Measurements from ENCODE around the gene SLC25A18.
A peak's percentile ranks its signal among the peaks of the same experiment; 100 is the strongest.

SLC25A18 gene

GRCh38 chr22:17597217-17597616, 33.9 kb downstream of the SLC25A18 start:
- H2BK15ac ChIP-seq (replicated peaks; ENCODE audit: low read depth): no peak overlapping the region
- no peak for DNase-seq
- no peak overlapping the region for H4K8ac ChIP-seq (ENCODE audit: low read depth, low read length)
- H3K27me3 ChIP-seq (ENCODE audit: insufficient read depth, low read length, poor library complexity): no peaks in the 10 kb centered on the region
- H3K36me3 ChIP-seq (ENCODE audit: control insufficient read depth, insufficient read depth, low read length): peaks cover 25% of the 10 kb centered on the region
- no peak overlapping the region for H3K9ac ChIP-seq (ENCODE audit: low read length)
- H3K4me3 ChIP-seq (ENCODE audit: low read length): no peak overlapping the region
- no peak overlapping the region for H3K4me2 ChIP-seq (ENCODE audit: low read length)
- no peak overlapping the region for H2BK120ac ChIP-seq (ENCODE audit: low read depth, low read length)
- no peak overlapping the region for H2BK5ac ChIP-seq (ENCODE audit: low read length)
- WGBS (ENCODE audit: extremely low coverage, insufficient coverage, low lambda C conversion rate): no CpG with 5 or more reads among the region's 2 CpGs
- no peaks in the 10 kb centered on the region for H3K79me1 ChIP-seq (ENCODE audit: low read length)
- no peak overlapping the region for H3K4ac ChIP-seq (ENCODE audit: low read depth, low read length)
- H3K18ac ChIP-seq (ENCODE audit: low read length): no peak overlapping the region
- H2AK5ac ChIP-seq (ENCODE audit: low read length): no peak overlapping the region
- no peak overlapping the region for H3K27ac ChIP-seq (ENCODE audit: low read depth, low read length)
- H4K5ac ChIP-seq (ENCODE audit: low read length): no peak overlapping the region
- H3K79me2 ChIP-seq (ENCODE audit: control insufficient read depth, insufficient read depth, low read length): no peaks in the 10 kb centered on the region
- no peaks in the 10 kb centered on the region for H3K4me1 ChIP-seq (ENCODE audit: control insufficient read depth, low read depth, low read length)
- H3K56ac ChIP-seq (ENCODE audit: low read length): no peak overlapping the region
- H3K23ac ChIP-seq (ENCODE audit: low read length): no peak overlapping the region

- H2BK5ac ChIP-seq (ENCODE audit: low read length): no peak overlapping the region
- no peak overlapping the region for H2AK5ac ChIP-seq (ENCODE audit: low read length)
- H3K4me2 ChIP-seq (ENCODE audit: low read length): no peak overlapping the region
- no peak overlapping the region for H2BK15ac ChIP-seq (replicated peaks; ENCODE audit: low read depth)
- no peak overlapping the region for H4K5ac ChIP-seq (ENCODE audit: low read length)
- H3K27me3 ChIP-seq (ENCODE audit: insufficient read depth, low read length, poor library complexity): no peaks in the 10 kb centered on the region
- no peak overlapping the region for H3K9ac ChIP-seq (ENCODE audit: low read length)
- H3K4ac ChIP-seq (ENCODE audit: low read depth, low read length): no peak overlapping the region
- no peak overlapping the region for H3K56ac ChIP-seq (ENCODE audit: low read length)
- no peaks in the 10 kb centered on the region for H3K79me1 ChIP-seq (ENCODE audit: low read length)
- peaks cover 23% of the 10 kb centered on the region for H3K36me3 ChIP-seq (ENCODE audit: control insufficient read depth, insufficient read depth, low read length)
- H3K4me1 ChIP-seq (ENCODE audit: control insufficient read depth, low read depth, low read length): no peaks in the 10 kb centered on the region
- no CpG with 5 or more reads among the region's 4 CpGs for WGBS (ENCODE audit: extremely low coverage, insufficient coverage, low lambda C conversion rate)
- DNase-seq: no peak
- no peak overlapping the region for H3K27ac ChIP-seq (ENCODE audit: low read depth, low read length)
- no peak overlapping the region for H4K8ac ChIP-seq (ENCODE audit: low read depth, low read length)
- no peak overlapping the region for H3K23ac ChIP-seq (ENCODE audit: low read length)
- H2BK120ac ChIP-seq (ENCODE audit: low read depth, low read length): no peak overlapping the region
- H3K18ac ChIP-seq (ENCODE audit: low read length): no peak overlapping the region
- no peak overlapping the region for H3K4me3 ChIP-seq (ENCODE audit: low read length)
- peaks cover under 1% of the 10 kb centered on the region for H3K79me2 ChIP-seq (ENCODE audit: control insufficient read depth, insufficient read depth, low read length)
These were observed 35.0 kb downstream of the SLC25A18 start for GRCh38 chr22:17598318-17598717.

GRCh38 chr22:17601031-17601430, 37.7 kb downstream of the SLC25A18 start:
- no peak overlapping the region for H3K4ac ChIP-seq (ENCODE audit: low read depth, low read length)
- no peak overlapping the region for H2BK120ac ChIP-seq (ENCODE audit: low read depth, low read length)
- no peak overlapping the region for H3K18ac ChIP-seq (ENCODE audit: low read length)
- H3K4me3 ChIP-seq (ENCODE audit: low read length): no peak overlapping the region
- H3K79me2 ChIP-seq (ENCODE audit: control insufficient read depth, insufficient read depth, low read length): peaks cover 1% of the 10 kb centered on the region
- no peaks in the 10 kb centered on the region for H3K27me3 ChIP-seq (ENCODE audit: insufficient read depth, low read length, poor library complexity)
- H2AK5ac ChIP-seq (ENCODE audit: low read length): no peak overlapping the region
- DNase-seq: no peak
- peaks cover 22% of the 10 kb centered on the region for H3K36me3 ChIP-seq (ENCODE audit: control insufficient read depth, insufficient read depth, low read length)
- H3K56ac ChIP-seq (ENCODE audit: low read length): no peak overlapping the region
- H2BK5ac ChIP-seq (ENCODE audit: low read length): no peak overlapping the region
- H3K4me2 ChIP-seq (ENCODE audit: low read length): no peak overlapping the region
- no peak overlapping the region for H4K5ac ChIP-seq (ENCODE audit: low read length)
- H3K4me1 ChIP-seq (ENCODE audit: control insufficient read depth, low read depth, low read length): no peaks in the 10 kb centered on the region
- WGBS (ENCODE audit: extremely low coverage, insufficient coverage, low lambda C conversion rate): no CpG with 5 or more reads among the region's 3 CpGs
- H3K23ac ChIP-seq (ENCODE audit: low read length): no peak overlapping the region
- no peak overlapping the region for H3K27ac ChIP-seq (ENCODE audit: low read depth, low read length)
- H3K9ac ChIP-seq (ENCODE audit: low read length): no peak overlapping the region
- H3K79me1 ChIP-seq (ENCODE audit: low read length): peaks cover 3% of the 10 kb centered on the region
- H2BK15ac ChIP-seq (replicated peaks; ENCODE audit: low read depth): no peak overlapping the region
- no peak overlapping the region for H4K8ac ChIP-seq (ENCODE audit: low read depth, low read length)

GRCh38 chr22:17603668-17604067, 40.4 kb downstream of the SLC25A18 start:
- no peak for DNase-seq
- no peak overlapping the region for H4K8ac ChIP-seq (ENCODE audit: low read depth, low read length)
- H3K23ac ChIP-seq (ENCODE audit: low read length): no peak overlapping the region
- no CpG with 5 or more reads among the region's 4 CpGs for WGBS (ENCODE audit: extremely low coverage, insufficient coverage, low lambda C conversion rate)
- H3K56ac ChIP-seq (ENCODE audit: low read length): no peak overlapping the region
- no peak overlapping the region for H2BK120ac ChIP-seq (ENCODE audit: low read depth, low read length)
- no peaks in the 10 kb centered on the region for H3K27me3 ChIP-seq (ENCODE audit: insufficient read depth, low read length, poor library complexity)
- H2AK5ac ChIP-seq (ENCODE audit: low read length): no peak overlapping the region
- H3K4ac ChIP-seq (ENCODE audit: low read depth, low read length): no peak overlapping the region
- no peak overlapping the region for H2BK5ac ChIP-seq (ENCODE audit: low read length)
- no peak overlapping the region for H3K9ac ChIP-seq (ENCODE audit: low read length)
- no peaks in the 10 kb centered on the region for H3K4me1 ChIP-seq (ENCODE audit: control insufficient read depth, low read depth, low read length)
- no peak overlapping the region for H3K18ac ChIP-seq (ENCODE audit: low read length)
- no peak overlapping the region for H3K27ac ChIP-seq (ENCODE audit: low read depth, low read length)
- H2BK15ac ChIP-seq (replicated peaks; ENCODE audit: low read depth): no peak overlapping the region
- no peak overlapping the region for H3K4me3 ChIP-seq (ENCODE audit: low read length)
- H3K79me1 ChIP-seq (ENCODE audit: low read length): peaks cover 5% of the 10 kb centered on the region
- H4K5ac ChIP-seq (ENCODE audit: low read length): no peak overlapping the region
- H3K79me2 ChIP-seq (ENCODE audit: control insufficient read depth, insufficient read depth, low read length): peaks cover 1% of the 10 kb centered on the region
- H3K36me3 ChIP-seq (ENCODE audit: control insufficient read depth, insufficient read depth, low read length): peaks cover 8% of the 10 kb centered on the region
- H3K4me2 ChIP-seq (ENCODE audit: low read length): no peak overlapping the region

GRCh38 chr22:17606496-17606895, 43.2 kb downstream of the SLC25A18 start:
- WGBS (ENCODE audit: extremely low coverage, insufficient coverage, low lambda C conversion rate): no CpG with 5 or more reads among the region's 5 CpGs
- H2AK5ac ChIP-seq (ENCODE audit: low read length): no peak overlapping the region
- no peak overlapping the region for H3K27ac ChIP-seq (ENCODE audit: low read depth, low read length)
- H3K23ac ChIP-seq (ENCODE audit: low read length): no peak overlapping the region
- H3K56ac ChIP-seq (ENCODE audit: low read length): no peak overlapping the region
- no peak overlapping the region for H4K5ac ChIP-seq (ENCODE audit: low read length)
- no peak overlapping the region for H3K18ac ChIP-seq (ENCODE audit: low read length)
- H4K8ac ChIP-seq (ENCODE audit: low read depth, low read length): no peak overlapping the region
- no peak overlapping the region for H2BK120ac ChIP-seq (ENCODE audit: low read depth, low read length)
- H3K27me3 ChIP-seq (ENCODE audit: insufficient read depth, low read length, poor library complexity): no peaks in the 10 kb centered on the region
- H3K4ac ChIP-seq (ENCODE audit: low read depth, low read length): no peak overlapping the region
- no peaks in the 10 kb centered on the region for H3K4me1 ChIP-seq (ENCODE audit: control insufficient read depth, low read depth, low read length)
- H3K9ac ChIP-seq (ENCODE audit: low read length): no peak overlapping the region
- no peak overlapping the region for H3K4me2 ChIP-seq (ENCODE audit: low read length)
- no peak overlapping the region for H3K4me3 ChIP-seq (ENCODE audit: low read length)
- H3K79me2 ChIP-seq (ENCODE audit: control insufficient read depth, insufficient read depth, low read length): peaks cover 1% of the 10 kb centered on the region
- peaks cover 5% of the 10 kb centered on the region for H3K79me1 ChIP-seq (ENCODE audit: low read length)
- no peak for DNase-seq
- H2BK15ac ChIP-seq (replicated peaks; ENCODE audit: low read depth): no peak overlapping the region
- peaks cover 5% of the 10 kb centered on the region for H3K36me3 ChIP-seq (ENCODE audit: control insufficient read depth, insufficient read depth, low read length)
- H2BK5ac ChIP-seq (ENCODE audit: low read length): no peak overlapping the region

- Histone ChIP-seq H2AK5ac (ENCODE audit: low read length) (no peak overlapping the region), H3K56ac (ENCODE audit: low read length) (peak overlapping the region; percentile 7), H3K18ac (ENCODE audit: low read length) (no peak overlapping the region), H2BK15ac (replicated peaks; ENCODE audit: low read depth) (no peak overlapping the region), H3K4me1 (ENCODE audit: control insufficient read depth, low read depth, low read length) (no peaks in the 10 kb centered on the region), H3K4me2 (ENCODE audit: low read length) (no peak overlapping the region), H3K27me3 (ENCODE audit: insufficient read depth, low read length, poor library complexity) (no peaks in the 10 kb centered on the region), H3K79me1 (ENCODE audit: low read length) (peaks cover 5% of the 10 kb centered on the region), H2BK120ac (ENCODE audit: low read depth, low read length) (no peak overlapping the region), H3K4me3 (ENCODE audit: low read length) (no peak overlapping the region), H3K23ac (ENCODE audit: low read length) (no peak overlapping the region), H4K8ac (ENCODE audit: low read depth, low read length) (no peak overlapping the region), H3K27ac (ENCODE audit: low read depth, low read length) (no peak overlapping the region), H4K5ac (ENCODE audit: low read length) (no peak overlapping the region), H3K79me2 (ENCODE audit: control insufficient read depth, insufficient read depth, low read length) (peaks cover 1% of the 10 kb centered on the region), H3K4ac (ENCODE audit: low read depth, low read length) (no peak overlapping the region), H3K9ac (ENCODE audit: low read length) (no peak overlapping the region), H3K36me3 (ENCODE audit: control insufficient read depth, insufficient read depth, low read length) (peaks cover 8% of the 10 kb centered on the region), H2BK5ac (ENCODE audit: low read length) (no peak overlapping the region)
- no CpG with 5 or more reads among the region's 4 CpGs for WGBS (ENCODE audit: extremely low coverage, insufficient coverage, low lambda C conversion rate)
- DNase-seq: no peak
These were observed 44.7 kb downstream of the SLC25A18 start for GRCh38 chr22:17607891-17608521.
